ENCODE data around the gene KCNN1. TPM values are rescaled to one million over a fixed set of nuclear protein-coding genes. Genes with fewer than 3 reads are reported as not detected.

KCNN1 gene
- total and polyA plus RNA-seq, 2 of the 13 experiments (the other 11 are each of a cell fraction or from before 2014, with no cell fraction given): 0.04 TPM; not detected in 1

DNA sequence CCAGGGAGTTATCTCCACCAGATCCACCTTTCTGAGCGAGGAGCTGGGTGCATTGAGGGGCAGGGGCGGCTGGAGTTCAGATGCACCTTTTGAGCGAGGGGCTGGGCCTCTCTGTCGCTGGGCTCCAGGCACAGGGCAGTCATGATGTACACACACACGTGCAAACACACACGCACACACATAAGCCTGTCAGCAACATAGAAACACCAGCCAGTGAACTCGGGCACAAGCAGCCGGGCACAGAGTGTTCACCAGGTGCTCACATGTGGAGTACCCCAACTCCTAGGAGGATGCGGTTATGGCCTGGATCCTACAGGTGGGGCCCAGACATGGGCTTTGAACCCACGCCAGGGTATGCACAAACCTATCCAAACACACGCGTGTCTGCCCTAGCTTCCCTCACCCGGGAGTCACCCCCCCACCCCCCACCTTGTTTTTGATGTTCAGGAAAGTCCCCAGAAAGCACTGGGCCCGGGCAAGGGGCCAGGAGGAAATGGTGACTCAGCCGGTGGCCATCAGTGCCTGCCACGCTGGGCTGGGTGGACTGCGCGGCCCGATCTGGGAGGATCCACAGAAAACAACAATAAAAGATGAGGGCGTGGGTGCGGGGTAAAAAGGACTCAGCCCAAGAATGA is 54.3 kb downstream of the KCNN1 start (continued):
- TF ChIP-seq, protein P1, sequence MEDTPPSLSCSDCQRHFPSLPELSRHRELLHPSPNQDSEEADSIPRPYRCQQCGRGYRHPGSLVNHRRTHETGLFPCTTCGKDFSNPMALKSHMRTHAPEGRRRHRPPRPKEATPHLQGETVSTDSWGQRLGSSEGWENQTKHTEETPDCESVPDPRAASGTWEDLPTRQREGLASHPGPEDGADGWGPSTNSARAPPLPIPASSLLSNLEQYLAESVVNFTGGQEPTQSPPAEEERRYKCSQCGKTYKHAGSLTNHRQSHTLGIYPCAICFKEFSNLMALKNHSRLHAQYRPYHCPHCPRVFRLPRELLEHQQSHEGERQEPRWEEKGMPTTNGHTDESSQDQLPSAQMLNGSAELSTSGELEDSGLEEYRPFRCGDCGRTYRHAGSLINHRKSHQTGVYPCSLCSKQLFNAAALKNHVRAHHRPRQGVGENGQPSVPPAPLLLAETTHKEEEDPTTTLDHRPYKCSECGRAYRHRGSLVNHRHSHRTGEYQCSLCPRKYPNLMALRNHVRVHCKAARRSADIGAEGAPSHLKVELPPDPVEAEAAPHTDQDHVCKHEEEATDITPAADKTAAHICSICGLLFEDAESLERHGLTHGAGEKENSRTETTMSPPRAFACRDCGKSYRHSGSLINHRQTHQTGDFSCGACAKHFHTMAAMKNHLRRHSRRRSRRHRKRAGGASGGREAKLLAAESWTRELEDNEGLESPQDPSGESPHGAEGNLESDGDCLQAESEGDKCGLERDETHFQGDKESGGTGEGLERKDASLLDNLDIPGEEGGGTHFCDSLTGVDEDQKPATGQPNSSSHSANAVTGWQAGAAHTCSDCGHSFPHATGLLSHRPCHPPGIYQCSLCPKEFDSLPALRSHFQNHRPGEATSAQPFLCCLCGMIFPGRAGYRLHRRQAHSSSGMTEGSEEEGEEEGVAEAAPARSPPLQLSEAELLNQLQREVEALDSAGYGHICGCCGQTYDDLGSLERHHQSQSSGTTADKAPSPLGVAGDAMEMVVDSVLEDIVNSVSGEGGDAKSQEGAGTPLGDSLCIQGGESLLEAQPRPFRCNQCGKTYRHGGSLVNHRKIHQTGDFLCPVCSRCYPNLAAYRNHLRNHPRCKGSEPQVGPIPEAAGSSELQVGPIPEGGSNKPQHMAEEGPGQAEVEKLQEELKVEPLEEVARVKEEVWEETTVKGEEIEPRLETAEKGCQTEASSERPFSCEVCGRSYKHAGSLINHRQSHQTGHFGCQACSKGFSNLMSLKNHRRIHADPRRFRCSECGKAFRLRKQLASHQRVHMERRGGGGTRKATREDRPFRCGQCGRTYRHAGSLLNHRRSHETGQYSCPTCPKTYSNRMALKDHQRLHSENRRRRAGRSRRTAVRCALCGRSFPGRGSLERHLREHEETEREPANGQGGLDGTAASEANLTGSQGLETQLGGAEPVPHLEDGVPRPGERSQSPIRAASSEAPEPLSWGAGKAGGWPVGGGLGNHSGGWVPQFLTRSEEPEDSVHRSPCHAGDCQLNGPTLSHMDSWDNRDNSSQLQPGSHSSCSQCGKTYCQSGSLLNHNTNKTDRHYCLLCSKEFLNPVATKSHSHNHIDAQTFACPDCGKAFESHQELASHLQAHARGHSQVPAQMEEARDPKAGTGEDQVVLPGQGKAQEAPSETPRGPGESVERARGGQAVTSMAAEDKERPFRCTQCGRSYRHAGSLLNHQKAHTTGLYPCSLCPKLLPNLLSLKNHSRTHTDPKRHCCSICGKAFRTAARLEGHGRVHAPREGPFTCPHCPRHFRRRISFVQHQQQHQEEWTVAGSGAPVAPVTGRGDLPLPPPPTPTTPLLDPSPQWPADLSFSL (CRISPR knock-in tag; IDR thresholded peaks at IDR 0.05): no peak
- TF ChIP-seq MBNL3 (CRISPR knock-in tag; conservative IDR thresholded peaks at IDR 0.05) (no peak), EED (CRISPR knock-in tag; IDR thresholded peaks at IDR 0.05) (no peak), YEATS2 (CRISPR knock-in tag; IDR thresholded peaks at IDR 0.05; ENCODE audit: borderline replicate concordance) (no peak), HOXA7 (CRISPR knock-in tag; IDR thresholded peaks at IDR 0.05) (no peak), ATM (IDR thresholded peaks at IDR 0.05; ENCODE audit: borderline replicate concordance) (no peak), NR1H2 (CRISPR knock-in tag; IDR thresholded peaks at IDR 0.05; ENCODE audit: borderline replicate concordance, low read depth) (no peak), IKZF1 (IDR thresholded peaks at IDR 0.05) (no peak), MBD4 (IDR thresholded peaks at IDR 0.05; ENCODE audit: borderline replicate concordance, low read length) (no peak), BCL6 (CRISPR knock-in tag; IDR thresholded peaks at IDR 0.05) (peak; percentile 77), REL (CRISPR knock-in tag; conservative IDR thresholded peaks at IDR 0.05) (no peak), ARNTL (CRISPR knock-in tag; IDR thresholded peaks at IDR 0.05) (0 out of 2 replicates have a peak, but pooled peaks have one; percentile 36), JUND (CRISPR knock-in tag; IDR thresholded peaks at IDR 0.05) (no peak), U2AF1 (optimal IDR thresholded peaks at IDR 0.05; ENCODE audit: low read depth, low read length) (no peak), FOSL1 (CRISPR knock-in tag; IDR thresholded peaks at IDR 0.05; ENCODE audit: borderline replicate concordance) (no peak), TBX2 (CRISPR knock-in tag; IDR thresholded peaks at IDR 0.05; ENCODE audit: borderline replicate concordance) (no peak), RXRA (CRISPR knock-in tag; IDR thresholded peaks at IDR 0.05) (0 out of 2 replicates have a peak, but pooled peaks have one; percentile 12), RNF2 (conservative IDR thresholded peaks at IDR 0.05; ENCODE audit: low read depth) (no peak)
- TF ChIP-seq, protein P2, sequence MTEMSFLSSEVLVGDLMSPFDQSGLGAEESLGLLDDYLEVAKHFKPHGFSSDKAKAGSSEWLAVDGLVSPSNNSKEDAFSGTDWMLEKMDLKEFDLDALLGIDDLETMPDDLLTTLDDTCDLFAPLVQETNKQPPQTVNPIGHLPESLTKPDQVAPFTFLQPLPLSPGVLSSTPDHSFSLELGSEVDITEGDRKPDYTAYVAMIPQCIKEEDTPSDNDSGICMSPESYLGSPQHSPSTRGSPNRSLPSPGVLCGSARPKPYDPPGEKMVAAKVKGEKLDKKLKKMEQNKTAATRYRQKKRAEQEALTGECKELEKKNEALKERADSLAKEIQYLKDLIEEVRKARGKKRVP (CRISPR knock-in tag; IDR thresholded peaks at IDR 0.05): no peak
- TF ChIP-seq, protein P3, sequence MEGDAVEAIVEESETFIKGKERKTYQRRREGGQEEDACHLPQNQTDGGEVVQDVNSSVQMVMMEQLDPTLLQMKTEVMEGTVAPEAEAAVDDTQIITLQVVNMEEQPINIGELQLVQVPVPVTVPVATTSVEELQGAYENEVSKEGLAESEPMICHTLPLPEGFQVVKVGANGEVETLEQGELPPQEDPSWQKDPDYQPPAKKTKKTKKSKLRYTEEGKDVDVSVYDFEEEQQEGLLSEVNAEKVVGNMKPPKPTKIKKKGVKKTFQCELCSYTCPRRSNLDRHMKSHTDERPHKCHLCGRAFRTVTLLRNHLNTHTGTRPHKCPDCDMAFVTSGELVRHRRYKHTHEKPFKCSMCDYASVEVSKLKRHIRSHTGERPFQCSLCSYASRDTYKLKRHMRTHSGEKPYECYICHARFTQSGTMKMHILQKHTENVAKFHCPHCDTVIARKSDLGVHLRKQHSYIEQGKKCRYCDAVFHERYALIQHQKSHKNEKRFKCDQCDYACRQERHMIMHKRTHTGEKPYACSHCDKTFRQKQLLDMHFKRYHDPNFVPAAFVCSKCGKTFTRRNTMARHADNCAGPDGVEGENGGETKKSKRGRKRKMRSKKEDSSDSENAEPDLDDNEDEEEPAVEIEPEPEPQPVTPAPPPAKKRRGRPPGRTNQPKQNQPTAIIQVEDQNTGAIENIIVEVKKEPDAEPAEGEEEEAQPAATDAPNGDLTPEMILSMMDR (CRISPR knock-in tag; IDR thresholded peaks at IDR 0.05): no peak
- TF ChIP-seq, protein P4, sequence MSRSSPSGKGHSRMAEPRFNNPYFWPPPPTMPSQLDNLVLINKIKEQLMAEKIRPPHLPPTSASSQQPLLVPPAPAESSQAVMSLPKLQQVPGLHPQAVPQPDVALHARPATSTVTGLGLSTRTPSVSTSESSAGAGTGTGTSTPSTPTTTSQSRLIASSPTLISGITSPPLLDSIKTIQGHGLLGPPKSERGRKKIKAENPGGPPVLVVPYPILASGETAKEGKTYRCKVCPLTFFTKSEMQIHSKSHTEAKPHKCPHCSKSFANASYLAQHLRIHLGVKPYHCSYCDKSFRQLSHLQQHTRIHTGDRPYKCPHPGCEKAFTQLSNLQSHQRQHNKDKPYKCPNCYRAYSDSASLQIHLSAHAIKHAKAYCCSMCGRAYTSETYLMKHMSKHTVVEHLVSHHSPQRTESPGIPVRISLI (CRISPR knock-in tag; IDR thresholded peaks at IDR 0.05; ENCODE audit: borderline replicate concordance): no peak
